Measurements from ENCODE around the gene DDN. TPM values are rescaled to one million over a fixed set of nuclear protein-coding genes. Genes with fewer than 3 reads are reported as not detected.
A peak's percentile ranks its signal among the peaks of the same experiment; 100 is the strongest.

The DDN gene
- polyA plus RNA-seq, 3 donors from 2014 or later: not detected

- Mint-ChIP-seq H3K36me3 (no peaks in the 10 kb centered on the region), H3K4me1 (peaks cover 54 to 56% of the 10 kb centered on the region in 2 donors), H3K27ac (peak overlapping the region; percentile 80 to 95 (median 86)), H3K27me3 (ENCODE audit: low read depth in 3 of 3) (peaks cover 26 to 47% (median 42%) of the 10 kb centered on the region in 3 donors), H3K4me3 (peak overlapping the region; percentile 86 to 94 (median 89)), H3K9me3 (no peaks in the 10 kb centered on the region)
- peak; percentile 56 to 65 (median 64) for DNase-seq
Measured at GRCh38 chr12:48979602-48980388, 19.4 kb downstream of the DDN start.

GRCh38 chr12:48978741-48979601 lies 20.2 kb downstream of the DDN start:
- peak in 2 of 3 donors; percentile 22 to 27 for DNase-seq
- peaks cover 26 to 47% (median 46%) of the 10 kb centered on the region in 3 donors for H3K27me3 Mint-ChIP-seq (ENCODE audit: low read depth in 3 of 3)
- no peaks in the 10 kb centered on the region for H3K9me3 Mint-ChIP-seq
- H3K4me1 Mint-ChIP-seq: peaks cover 54 to 56% of the 10 kb centered on the region in 2 donors
- peak overlapping the region; percentile 80 to 95 (median 86) for H3K27ac Mint-ChIP-seq
- peak overlapping the region; percentile 86 to 94 (median 89) for H3K4me3 Mint-ChIP-seq
- H3K36me3 Mint-ChIP-seq: no peaks in the 10 kb centered on the region

- DNase-seq: peak; percentile 51 to 59 (median 56)
- Mint-ChIP-seq H3K27me3 (ENCODE audit: low read depth in 3 of 3) (peaks cover 26 to 49% (median 43%) of the 10 kb centered on the region in 3 donors), H3K4me3 (peak within 1 kb of the TSS; percentile 86 to 94 (median 89)), H3K27ac (peak within 1 kb of the TSS; percentile 34 to 95 (median 92)), H3K9me3 (no peaks in the 10 kb centered on the region), H3K36me3 (no peaks in the 10 kb centered on the region), H3K4me1 (peaks cover 54 to 56% of the 10 kb centered on the region in 2 donors)
Measured at GRCh38 chr12:48978291-48978740, 20.9 kb downstream of the DDN start, which contains the start of gene WNT1. TSS of gene WNT1 (plus strand) at chr12:48978322. CDS start at chr12:48978651, 329 bp downstream.

GRCh38 chr12:48977290-48978281 lies 21.6 kb downstream of the DDN start:
- Mint-ChIP-seq H3K27ac (peak overlapping the region; percentile 34 to 94 (median 90)), H3K4me1 (peaks cover 56 to 62% of the 10 kb centered on the region in 2 donors), H3K36me3 (no peaks in the 10 kb centered on the region), H3K4me3 (peak overlapping the region; percentile 63 to 81 (median 76)), H3K9me3 (no peaks in the 10 kb centered on the region), H3K27me3 (ENCODE audit: low read depth in 3 of 3) (peaks cover 26 to 53% (median 44%) of the 10 kb centered on the region in 3 donors)
- peak; percentile 81 to 83 (median 82) for DNase-seq

- Mint-ChIP-seq H3K36me3 (no peaks in the 10 kb centered on the region), H3K27ac (no peak overlapping the region), H3K27me3 (ENCODE audit: low read depth in 3 of 3) (peaks cover 28 to 44% (median 29%) of the 10 kb centered on the region in 3 donors), H3K4me1 (peaks cover 50 to 54% of the 10 kb centered on the region in 2 donors), H3K9me3 (no peaks in the 10 kb centered on the region), H3K4me3 (no peak overlapping the region)
- peak; percentile 41 to 46 (median 42) for DNase-seq
Measured at GRCh38 chr12:48973941-48974673, 25.1 kb downstream of the DDN start.

GRCh38 chr12:48973531-48973930 lies 25.6 kb downstream of the DDN start:
- no peak for DNase-seq
- no peaks in the 10 kb centered on the region for H3K36me3 Mint-ChIP-seq
- H3K4me1 Mint-ChIP-seq: peaks cover 48% of the 10 kb centered on the region in 2 donors
- H3K27ac Mint-ChIP-seq: no peak overlapping the region
- no peaks in the 10 kb centered on the region for H3K9me3 Mint-ChIP-seq
- no peak overlapping the region for H3K4me3 Mint-ChIP-seq
- peaks cover 26 to 41% (median 28%) of the 10 kb centered on the region in 3 donors for H3K27me3 Mint-ChIP-seq (ENCODE audit: low read depth in 3 of 3)

GRCh38 chr12:48972952-48973483 lies 26.2 kb downstream of the DDN start:
- peak overlapping the region in 1 of 6 donors; percentile 51 for H3K27ac Mint-ChIP-seq

DNA sequence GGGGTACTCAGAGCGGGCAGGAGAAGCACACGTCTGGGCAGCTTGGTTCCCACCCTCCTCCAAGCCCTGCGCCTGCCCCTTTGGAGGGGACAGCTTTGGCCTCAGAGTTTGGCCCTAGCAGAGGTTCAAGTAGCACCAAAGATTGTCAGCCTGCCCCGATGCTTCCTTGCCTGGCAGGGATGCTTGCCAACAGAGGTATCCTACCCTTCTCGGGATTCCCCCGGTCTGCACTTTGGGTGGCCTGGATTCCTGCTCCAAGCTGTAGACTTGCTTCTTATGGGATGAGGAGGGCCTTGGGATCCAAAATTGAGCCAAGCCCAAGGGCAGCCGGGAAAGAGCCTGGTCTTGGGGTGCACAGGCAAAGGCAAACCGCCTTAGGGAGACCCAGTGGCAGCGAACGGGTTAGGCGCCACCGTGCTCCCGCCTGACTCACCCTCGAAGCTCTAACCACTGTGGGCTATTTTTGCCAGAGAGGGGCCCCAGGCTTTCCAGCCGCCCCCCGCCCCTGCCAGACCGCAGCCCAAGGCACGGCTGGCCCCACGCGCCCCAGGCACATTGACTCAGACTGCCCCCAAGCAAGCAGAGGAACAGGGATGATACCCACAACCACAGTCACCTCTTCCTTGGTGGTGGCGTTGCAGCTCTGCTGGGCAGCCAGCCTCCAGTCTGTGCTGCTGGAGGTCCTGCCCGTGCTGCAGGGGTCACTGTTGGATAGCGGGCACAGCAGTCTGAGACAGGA lies 26.8 kb downstream of the DDN start:
- Mint-ChIP-seq H3K27me3 (ENCODE audit: low read depth in 3 of 3) (peaks cover 19 to 33% (median 23%) of the 10 kb centered on the region in 3 donors), H3K4me3 (peak overlapping the region in 4 of 5 donors; percentile 68 to 80 (median 79)), H3K9me3 (no peaks in the 10 kb centered on the region), H3K27ac (peak overlapping the region in 1 of 6 donors; percentile 51), H3K36me3 (no peaks in the 10 kb centered on the region), H3K4me1 (peaks cover 40% of the 10 kb centered on the region in 2 donors)
- peak; percentile 49 to 51 (median 49) for DNase-seq

More at GRCh38 chr12:48972952-48973483, 26.2 kb downstream of the DDN start:
- Mint-ChIP-seq H3K4me1 (peaks cover 46% of the 10 kb centered on the region in 2 donors), H3K27me3 (ENCODE audit: low read depth in 3 of 3) (peaks cover 23 to 39% (median 28%) of the 10 kb centered on the region in 3 donors), H3K4me3 (peak overlapping the region in 1 of 5 donors; percentile 79), H3K9me3 (no peaks in the 10 kb centered on the region), H3K36me3 (no peaks in the 10 kb centered on the region)
- no peak for DNase-seq

DNA sequence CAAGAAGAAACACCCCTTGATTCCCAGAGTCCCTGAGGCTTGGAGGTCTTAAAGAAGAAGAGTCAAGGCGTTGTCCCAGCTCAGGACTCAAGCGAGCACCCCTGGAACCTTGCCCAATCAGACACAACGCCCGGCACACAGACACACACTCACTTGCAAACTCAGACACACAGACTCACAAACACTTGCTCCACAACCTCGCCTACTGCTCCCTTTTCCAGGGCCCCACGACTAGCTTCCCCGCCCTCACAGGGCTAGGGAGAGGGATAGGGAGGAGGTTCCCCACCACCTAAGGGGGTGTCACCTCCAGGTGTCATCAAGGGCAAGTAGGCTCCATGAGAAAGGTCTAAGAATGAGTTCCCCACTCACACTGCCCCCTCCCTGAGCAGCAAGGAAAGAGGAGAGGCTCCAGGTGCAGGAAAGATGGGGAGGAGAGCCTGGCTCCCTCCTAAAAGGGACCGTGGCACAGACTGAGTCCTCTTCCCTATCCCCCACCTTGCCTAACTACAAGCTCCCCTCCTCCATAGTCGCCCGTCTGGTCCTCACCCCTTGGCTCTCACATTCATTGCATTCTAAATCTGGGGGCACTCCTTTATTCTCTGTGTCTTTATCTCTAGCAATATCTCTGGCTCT lies 28.4 kb downstream of the DDN start:
- Mint-ChIP-seq H3K4me3 (peak overlapping the region; percentile 57 to 79 (median 68)), H3K4me1 (peaks cover 33 to 34% of the 10 kb centered on the region in 2 donors), H3K9me3 (no peaks in the 10 kb centered on the region), H3K36me3 (no peaks in the 10 kb centered on the region), H3K27me3 (ENCODE audit: low read depth in 3 of 3) (peaks cover 17 to 29% (median 18%) of the 10 kb centered on the region in 3 donors), H3K27ac (peak overlapping the region in 4 of 6 donors; percentile 2 to 71 (median 46))
- no peak for DNase-seq

DNA sequence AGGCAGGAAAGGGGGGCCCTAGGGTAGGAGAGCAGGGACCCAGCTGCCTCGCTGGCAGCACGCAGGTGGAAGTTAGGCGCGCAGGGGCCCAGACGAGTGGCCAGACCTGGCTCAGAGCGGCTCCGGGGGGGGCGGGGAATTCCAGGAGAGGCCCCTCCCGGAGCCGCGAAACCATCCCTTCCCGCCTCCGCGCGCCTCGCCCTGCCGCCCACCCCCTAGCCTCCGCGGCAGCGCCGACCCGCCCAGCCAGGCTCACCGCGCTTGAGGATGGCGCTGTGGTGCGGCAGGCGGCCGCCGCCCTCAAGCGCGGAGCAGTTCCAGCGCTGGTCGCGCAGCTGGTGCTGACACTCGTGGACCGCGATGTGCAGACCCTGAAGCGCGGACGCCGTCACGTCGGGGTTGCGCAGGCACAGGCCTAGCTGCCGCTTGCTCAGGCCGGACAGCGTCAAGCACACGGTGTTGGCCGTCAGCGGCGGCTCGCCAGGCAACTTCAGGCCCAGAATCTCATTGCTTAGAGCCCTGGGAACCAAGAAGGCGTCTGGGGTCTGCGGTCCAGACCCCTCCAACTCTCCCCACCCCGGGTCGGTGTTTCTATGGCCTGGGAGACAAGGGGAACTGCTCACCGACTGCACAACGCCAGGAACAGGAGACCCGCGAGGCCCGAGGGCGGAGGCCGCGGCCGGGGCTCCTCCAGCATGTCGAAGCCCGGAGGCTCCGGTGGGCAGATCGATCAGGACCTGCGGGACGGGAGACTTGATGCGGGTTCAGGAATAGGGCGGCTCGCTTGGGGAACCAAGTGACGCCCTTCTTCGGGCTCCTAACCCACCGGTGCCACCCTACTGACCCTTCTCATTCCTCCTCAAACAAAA lies 29.1 kb downstream of the DDN start:
- peak overlapping the region in 1 of 6 donors; percentile 69 for H3K27ac Mint-ChIP-seq
- peak; percentile 26 to 43 (median 36) for DNase-seq
- peaks cover 15 to 29% (median 18%) of the 10 kb centered on the region in 3 donors for H3K27me3 Mint-ChIP-seq (ENCODE audit: low read depth in 3 of 3)
- H3K36me3 Mint-ChIP-seq: no peaks in the 10 kb centered on the region
- peak overlapping the region; percentile 45 to 79 (median 68) for H3K4me3 Mint-ChIP-seq
- peaks cover 33 to 34% of the 10 kb centered on the region in 2 donors for H3K4me1 Mint-ChIP-seq
- no peaks in the 10 kb centered on the region for H3K9me3 Mint-ChIP-seq
